ENCODE measurements around the gene TEX264.

Gene TEX264

DNA sequence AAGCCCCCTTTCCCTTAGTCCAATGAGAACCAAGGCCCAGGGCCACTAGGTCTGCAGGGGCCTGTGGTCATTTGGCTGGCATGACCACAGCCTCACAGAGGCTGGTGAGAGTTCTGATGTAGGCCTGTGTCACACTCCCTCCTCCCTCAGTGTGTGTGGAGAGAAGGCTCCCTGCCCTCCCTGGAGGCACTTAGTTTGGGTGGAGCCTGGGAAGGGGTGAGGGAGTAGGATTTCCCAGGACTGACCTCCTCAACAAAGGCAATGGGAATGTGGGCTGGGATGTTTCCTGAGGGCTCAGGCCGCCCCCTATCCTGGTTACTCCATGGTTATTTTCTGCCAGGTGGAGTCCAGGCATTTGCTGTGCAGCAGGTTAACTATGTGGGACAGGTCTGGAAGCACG, 7.6 kb downstream of the TEX264 start:
- no peak for DNase-seq (ENCODE audit: low read depth in 1 of 2, low spot score in 1 of 2)
- TF ChIP-seq GABPA (IDR thresholded peaks at IDR 0.05; ENCODE audit: low read depth): no peak
- TF ChIP-seq SPI1 (IDR thresholded peaks at IDR 0.05; ENCODE audit: borderline replicate concordance, low read depth): no peak
- TF ChIP-seq, protein P1, sequence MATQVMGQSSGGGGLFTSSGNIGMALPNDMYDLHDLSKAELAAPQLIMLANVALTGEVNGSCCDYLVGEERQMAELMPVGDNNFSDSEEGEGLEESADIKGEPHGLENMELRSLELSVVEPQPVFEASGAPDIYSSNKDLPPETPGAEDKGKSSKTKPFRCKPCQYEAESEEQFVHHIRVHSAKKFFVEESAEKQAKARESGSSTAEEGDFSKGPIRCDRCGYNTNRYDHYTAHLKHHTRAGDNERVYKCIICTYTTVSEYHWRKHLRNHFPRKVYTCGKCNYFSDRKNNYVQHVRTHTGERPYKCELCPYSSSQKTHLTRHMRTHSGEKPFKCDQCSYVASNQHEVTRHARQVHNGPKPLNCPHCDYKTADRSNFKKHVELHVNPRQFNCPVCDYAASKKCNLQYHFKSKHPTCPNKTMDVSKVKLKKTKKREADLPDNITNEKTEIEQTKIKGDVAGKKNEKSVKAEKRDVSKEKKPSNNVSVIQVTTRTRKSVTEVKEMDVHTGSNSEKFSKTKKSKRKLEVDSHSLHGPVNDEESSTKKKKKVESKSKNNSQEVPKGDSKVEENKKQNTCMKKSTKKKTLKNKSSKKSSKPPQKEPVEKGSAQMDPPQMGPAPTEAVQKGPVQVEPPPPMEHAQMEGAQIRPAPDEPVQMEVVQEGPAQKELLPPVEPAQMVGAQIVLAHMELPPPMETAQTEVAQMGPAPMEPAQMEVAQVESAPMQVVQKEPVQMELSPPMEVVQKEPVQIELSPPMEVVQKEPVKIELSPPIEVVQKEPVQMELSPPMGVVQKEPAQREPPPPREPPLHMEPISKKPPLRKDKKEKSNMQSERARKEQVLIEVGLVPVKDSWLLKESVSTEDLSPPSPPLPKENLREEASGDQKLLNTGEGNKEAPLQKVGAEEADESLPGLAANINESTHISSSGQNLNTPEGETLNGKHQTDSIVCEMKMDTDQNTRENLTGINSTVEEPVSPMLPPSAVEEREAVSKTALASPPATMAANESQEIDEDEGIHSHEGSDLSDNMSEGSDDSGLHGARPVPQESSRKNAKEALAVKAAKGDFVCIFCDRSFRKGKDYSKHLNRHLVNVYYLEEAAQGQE (IDR thresholded peaks at IDR 0.05; ENCODE audit: insufficient replicate concordance, low read depth): no peak
- no peak for TF ChIP-seq POLR2AphosphoS5 (IDR thresholded peaks at IDR 0.05; ENCODE audit: low read depth)
- TF ChIP-seq, protein P2, sequence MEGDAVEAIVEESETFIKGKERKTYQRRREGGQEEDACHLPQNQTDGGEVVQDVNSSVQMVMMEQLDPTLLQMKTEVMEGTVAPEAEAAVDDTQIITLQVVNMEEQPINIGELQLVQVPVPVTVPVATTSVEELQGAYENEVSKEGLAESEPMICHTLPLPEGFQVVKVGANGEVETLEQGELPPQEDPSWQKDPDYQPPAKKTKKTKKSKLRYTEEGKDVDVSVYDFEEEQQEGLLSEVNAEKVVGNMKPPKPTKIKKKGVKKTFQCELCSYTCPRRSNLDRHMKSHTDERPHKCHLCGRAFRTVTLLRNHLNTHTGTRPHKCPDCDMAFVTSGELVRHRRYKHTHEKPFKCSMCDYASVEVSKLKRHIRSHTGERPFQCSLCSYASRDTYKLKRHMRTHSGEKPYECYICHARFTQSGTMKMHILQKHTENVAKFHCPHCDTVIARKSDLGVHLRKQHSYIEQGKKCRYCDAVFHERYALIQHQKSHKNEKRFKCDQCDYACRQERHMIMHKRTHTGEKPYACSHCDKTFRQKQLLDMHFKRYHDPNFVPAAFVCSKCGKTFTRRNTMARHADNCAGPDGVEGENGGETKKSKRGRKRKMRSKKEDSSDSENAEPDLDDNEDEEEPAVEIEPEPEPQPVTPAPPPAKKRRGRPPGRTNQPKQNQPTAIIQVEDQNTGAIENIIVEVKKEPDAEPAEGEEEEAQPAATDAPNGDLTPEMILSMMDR (IDR thresholded peaks at IDR 0.05; ENCODE audit: insufficient read depth, low read length): no peak
- H3K27ac ChIP-seq (replicated peaks): no peak overlapping the region
- H3K4me3 ChIP-seq (replicated peaks; ENCODE audit: insufficient read depth, low read length): no peak overlapping the region
- H3K27me3 ChIP-seq (ENCODE audit: insufficient read depth, poor library complexity, severe bottlenecking): no peaks in the 10 kb centered on the region

DNA sequence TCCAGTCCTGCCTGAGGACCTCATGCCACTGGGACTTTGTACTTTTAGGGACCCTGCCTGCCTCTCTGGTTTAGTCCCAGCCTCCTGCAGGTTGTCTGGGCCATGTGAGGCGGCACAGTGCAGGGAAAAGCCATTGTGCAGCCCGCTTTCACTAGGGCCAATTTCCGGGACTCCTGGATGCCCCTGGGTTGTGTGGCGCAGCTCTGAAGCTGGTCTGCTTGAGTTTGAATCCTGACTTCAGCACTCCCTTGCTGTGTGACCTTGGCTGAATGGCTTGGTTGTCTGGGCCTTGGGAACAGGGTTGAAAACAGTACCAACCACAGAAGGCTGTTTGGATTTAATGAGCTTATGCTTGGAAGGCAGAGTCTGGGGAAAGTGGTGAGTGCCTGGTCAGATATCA, 8.3 kb downstream of the TEX264 start:
- TF ChIP-seq POLR2AphosphoS5 (IDR thresholded peaks at IDR 0.05; ENCODE audit: low read depth) (no peak), GABPA (IDR thresholded peaks at IDR 0.05; ENCODE audit: low read depth) (no peak), SPI1 (IDR thresholded peaks at IDR 0.05; ENCODE audit: borderline replicate concordance, low read depth) (no peak)
- TF ChIP-seq, protein P2 (IDR thresholded peaks at IDR 0.05; ENCODE audit: insufficient read depth, low read length): no peak
- TF ChIP-seq, protein P1 (IDR thresholded peaks at IDR 0.05; ENCODE audit: insufficient replicate concordance, low read depth): no peak
- no peak for DNase-seq (ENCODE audit: low read depth in 1 of 2, low spot score in 1 of 2)
- Histone ChIP-seq H3K27ac (replicated peaks) (no peak overlapping the region), H3K4me3 (replicated peaks; ENCODE audit: insufficient read depth, low read length) (no peak overlapping the region), H3K27me3 (ENCODE audit: insufficient read depth, poor library complexity, severe bottlenecking) (no peaks in the 10 kb centered on the region)

DNA sequence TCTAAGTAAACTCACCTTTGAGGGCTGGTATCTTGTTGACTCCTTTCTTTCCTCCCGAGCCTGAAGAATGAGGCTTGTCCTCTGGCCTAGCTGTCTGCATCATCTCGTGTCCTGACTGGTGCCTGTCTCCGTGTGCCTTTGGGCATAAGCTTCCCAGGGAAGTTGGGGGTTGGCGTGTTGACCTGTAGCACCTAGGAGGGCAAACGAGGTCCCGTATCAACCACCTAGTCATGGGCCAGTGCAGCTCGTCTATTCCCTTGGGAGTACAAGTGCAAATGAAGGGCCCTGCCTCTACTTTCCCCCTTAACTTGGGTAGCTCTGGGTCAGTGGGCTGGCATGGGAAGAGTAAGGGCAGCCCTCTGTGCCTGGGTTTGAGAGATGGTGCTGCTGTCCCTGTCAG, 8.7 kb downstream of the TEX264 start:
- no peak for DNase-seq (ENCODE audit: low read depth in 1 of 2, low spot score in 1 of 2)
- TF ChIP-seq SPI1 (IDR thresholded peaks at IDR 0.05; ENCODE audit: borderline replicate concordance, low read depth): no peak
- TF ChIP-seq POLR2AphosphoS5 (IDR thresholded peaks at IDR 0.05; ENCODE audit: low read depth): no peak
- no peak for TF ChIP-seq GABPA (IDR thresholded peaks at IDR 0.05; ENCODE audit: low read depth)
- TF ChIP-seq, protein P1 (IDR thresholded peaks at IDR 0.05; ENCODE audit: insufficient replicate concordance, low read depth): no peak
- TF ChIP-seq, protein P2 (IDR thresholded peaks at IDR 0.05; ENCODE audit: insufficient read depth, low read length): no peak
- Histone ChIP-seq H3K27me3 (ENCODE audit: insufficient read depth, poor library complexity, severe bottlenecking) (no peaks in the 10 kb centered on the region), H3K27ac (replicated peaks) (no peak overlapping the region), H3K4me3 (replicated peaks; ENCODE audit: insufficient read depth, low read length) (no peak overlapping the region)

Measured in HL-60 (cell line).